HFF-Myc (cell line): Measurements from ENCODE around the gene DAP.
"Not testable (repeated sequence)": the region's sequence is repeated elsewhere in the genome, so short reads cannot be mapped to it uniquely, and the experiment has no call there.

ENCODE experiments used
- DNase-seq: peaks from one replicate; pipeline ENCODE4 v3.0.0-alpha.2; 2011; ENCODE audit warnings: low read depth; ENCODE audit errors: extremely low read depth
- H3K4me3 ChIP-seq: replicated peaks from 2 replicates; pipeline ENCODE4 v1.5.1; 2011; ENCODE audit warnings: low read depth, mild to moderate bottlenecking, control low read depth, low read length
- CTCF ChIP-seq: IDR thresholded peaks from 2 replicates; pipeline ENCODE4 v1.5.1; 2012; ENCODE audit warnings: mild to moderate bottlenecking, low read depth, low read length, control low read depth; ENCODE audit errors: missing control alignments

Gene DAP

GRCh38 chr5:10633271-10634049 lies 127.6 kb downstream of the DAP start:
- TF ChIP-seq CTCF = no peak
- DNase-seq = no peak
- no peak overlapping the region for H3K4me3 ChIP-seq

GRCh38 chr5:10632110-10632761 lies 128.8 kb downstream of the DAP start:
- no peak for TF ChIP-seq CTCF
- no peak overlapping the region for H3K4me3 ChIP-seq
- DNase-seq = no peak

- no peak for DNase-seq
These were observed 129.6 kb downstream of the DAP start for GRCh38 chr5:10631316-10631996.

GRCh38 chr5:10630744-10631143 lies 130.3 kb downstream of the DAP start:
- not testable (repeated sequence) for DNase-seq, H3K4me3 ChIP-seq

More at GRCh38 chr5:10631316-10631996, 129.6 kb downstream of the DAP start:
- H3K4me3 ChIP-seq = no peak overlapping the region
- TF ChIP-seq CTCF = no peak

GRCh38 chr5:10630126-10630525 lies 130.9 kb downstream of the DAP start:
- DNase-seq = no peak
- no peak overlapping the region for H3K4me3 ChIP-seq
- no peak for TF ChIP-seq CTCF

GRCh38 chr5:10629682-10630081 lies 131.4 kb downstream of the DAP start:
- TF ChIP-seq CTCF = no peak
- DNase-seq = no peak
- no peak overlapping the region for H3K4me3 ChIP-seq
